Calu3 (cell line): ENCODE results near the gene RBFOX1. TPM values are rescaled to one million over a fixed set of nuclear protein-coding genes. Genes with fewer than 3 reads are reported as not detected.

Experiments
- BruUV-seq: library from RNA; stranded (reverse); fragments of 400-500 nt; replicated peaks from 2 replicates; lab custom pipeline; 2021; lab: Mats Ljungman, UMichigan
- CTCF ChIA-PET: fragments of 300-600 bp; sonication (Branson Sonifier 250); formaldehyde crosslinking; loops from one replicate; lab custom pipeline; 2022; ENCODE audit warnings: antibody characterized with exemption; lab: Charles Lee
- DNase-seq: peaks from one replicate; pipeline ENCODE4 v3.0.0; 2022
- H3K27ac Mint-ChIP-seq: one replicate; pipeline ENCODE4 v1.8.0; 2022; ENCODE audit warnings: mixed read lengths; ENCODE audit not compliant: unreplicated experiment
- H3K27me3 Mint-ChIP-seq: one replicate; pipeline ENCODE4 v1.8.0; 2022; ENCODE audit warnings: mixed read lengths; ENCODE audit not compliant: unreplicated experiment
- H3K36me3 Mint-ChIP-seq: one replicate; pipeline ENCODE4 v1.8.0; 2022; ENCODE audit warnings: mild to moderate bottlenecking, moderate library complexity, mixed read lengths; ENCODE audit not compliant: insufficient read depth, unreplicated experiment
- H3K4me1 Mint-ChIP-seq: one replicate; pipeline ENCODE4 v1.8.0; 2022; ENCODE audit warnings: mild to moderate bottlenecking, low read depth, mixed read lengths; ENCODE audit not compliant: unreplicated experiment
- H3K4me3 Mint-ChIP-seq: one replicate; pipeline ENCODE4 v1.8.0; 2022; ENCODE audit warnings: mild to moderate bottlenecking, low read depth, moderate library complexity, mixed read lengths; ENCODE audit not compliant: unreplicated experiment
- H3K9me3 Mint-ChIP-seq: one replicate; pipeline ENCODE4 v1.8.0; 2022; ENCODE audit warnings: low read depth, mixed read lengths; ENCODE audit not compliant: unreplicated experiment
- intact Hi-C: fragments of 100-400 bp; cut with micrococcal nuclease; formaldehyde crosslinking; loops from one replicate; pipeline ENCODE4 v1.10.0; 2022; ENCODE audit not compliant: unreplicated experiment
- total RNA-seq: library from RNA; stranded (reverse); gene quantifications from 2 replicates; pipeline ENCODE4 v1.2.3, GENCODE V29; 2022
- TF ChIP-seq, protein P1 (sequence below): fragments of 200-600 bp; IDR thresholded peaks from one replicate; pipeline ENCODE4 v1.8.0; 2022; ENCODE audit warnings: antibody characterized with exemption; ENCODE audit not compliant: unreplicated experiment

The RBFOX1 gene
- total RNA-seq, 1 experiment from 2014 or later, result not detected

DNA sequence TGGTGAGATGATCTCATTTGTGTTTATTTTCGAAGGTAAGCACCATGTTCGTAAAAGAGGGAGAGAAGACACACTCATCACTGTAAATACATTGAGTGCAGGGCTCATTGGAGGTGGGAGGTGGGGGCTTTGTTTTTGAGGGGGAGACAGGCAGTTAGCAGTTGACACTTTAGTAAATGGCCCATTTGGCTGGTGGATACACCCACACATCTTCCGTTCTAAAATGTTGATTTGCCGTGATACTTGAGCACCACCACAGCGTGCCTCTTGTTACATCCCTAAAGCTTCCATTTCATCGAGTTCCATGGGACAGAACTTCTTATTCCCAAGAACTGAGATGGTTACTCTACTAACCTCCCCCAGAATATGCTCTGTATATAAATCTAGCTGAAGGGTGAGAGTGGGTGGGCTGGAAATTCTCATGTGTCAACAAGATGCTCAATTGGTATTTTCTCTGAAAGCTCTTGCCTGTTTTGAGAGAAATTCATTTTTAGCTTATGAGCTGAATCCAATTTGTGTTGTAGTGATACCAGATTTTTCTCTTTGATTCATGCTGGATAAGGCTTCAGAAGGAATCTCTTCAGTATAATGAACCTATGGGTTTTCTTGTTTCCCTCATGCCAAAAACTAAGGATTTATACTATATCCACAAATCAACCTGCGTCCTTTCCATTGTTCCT lies 314.3 kb downstream of the RBFOX1 start:
- Mint-ChIP-seq H3K4me3 (no peak overlapping the region), H3K36me3 (no peaks in the 10 kb centered on the region), H3K9me3 (peaks cover 27% of the 10 kb centered on the region), H3K27ac (no peak overlapping the region), H3K27me3 (no peaks in the 10 kb centered on the region), H3K4me1 (no peaks in the 10 kb centered on the region)
- no TSS peak for BruUV-seq
- DNase-seq, result no peak
- CTCF ChIA-PET, result no interaction called here
- TF ChIP-seq, protein P1, sequence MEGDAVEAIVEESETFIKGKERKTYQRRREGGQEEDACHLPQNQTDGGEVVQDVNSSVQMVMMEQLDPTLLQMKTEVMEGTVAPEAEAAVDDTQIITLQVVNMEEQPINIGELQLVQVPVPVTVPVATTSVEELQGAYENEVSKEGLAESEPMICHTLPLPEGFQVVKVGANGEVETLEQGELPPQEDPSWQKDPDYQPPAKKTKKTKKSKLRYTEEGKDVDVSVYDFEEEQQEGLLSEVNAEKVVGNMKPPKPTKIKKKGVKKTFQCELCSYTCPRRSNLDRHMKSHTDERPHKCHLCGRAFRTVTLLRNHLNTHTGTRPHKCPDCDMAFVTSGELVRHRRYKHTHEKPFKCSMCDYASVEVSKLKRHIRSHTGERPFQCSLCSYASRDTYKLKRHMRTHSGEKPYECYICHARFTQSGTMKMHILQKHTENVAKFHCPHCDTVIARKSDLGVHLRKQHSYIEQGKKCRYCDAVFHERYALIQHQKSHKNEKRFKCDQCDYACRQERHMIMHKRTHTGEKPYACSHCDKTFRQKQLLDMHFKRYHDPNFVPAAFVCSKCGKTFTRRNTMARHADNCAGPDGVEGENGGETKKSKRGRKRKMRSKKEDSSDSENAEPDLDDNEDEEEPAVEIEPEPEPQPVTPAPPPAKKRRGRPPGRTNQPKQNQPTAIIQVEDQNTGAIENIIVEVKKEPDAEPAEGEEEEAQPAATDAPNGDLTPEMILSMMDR, result no peak
- intact Hi-C loops, result no loop called here

DNA sequence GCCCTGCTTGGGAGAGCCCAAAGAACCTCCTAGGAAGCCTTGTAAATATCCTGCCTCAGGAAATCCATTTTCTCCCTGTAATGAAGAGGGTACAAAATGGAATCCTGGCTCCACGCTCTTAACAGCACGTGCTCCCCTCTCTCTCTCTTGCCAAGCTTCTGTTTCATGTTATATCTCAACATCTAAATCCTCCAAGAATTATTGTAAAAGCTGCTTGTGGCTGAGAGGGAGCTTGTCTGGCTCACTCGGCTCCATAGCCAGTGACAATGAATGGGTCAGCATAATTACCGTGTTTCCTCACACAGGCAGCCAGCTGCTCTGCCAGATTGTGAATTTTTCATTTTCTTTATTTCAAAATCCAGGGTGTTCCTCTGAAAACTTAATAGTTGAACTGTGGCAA lies 317.8 kb downstream of the RBFOX1 start:
- H3K4me3 Mint-ChIP-seq, result no peak overlapping the region
- no peaks in the 10 kb centered on the region for H3K4me1 Mint-ChIP-seq
- TF ChIP-seq, protein P1, result no peak
- CTCF ChIA-PET, result no interaction called here
- intact Hi-C loops, result no loop called here
- H3K36me3 Mint-ChIP-seq, result no peaks in the 10 kb centered on the region
- no peak for DNase-seq
- no peaks in the 10 kb centered on the region for H3K27me3 Mint-ChIP-seq
- peaks cover 21% of the 10 kb centered on the region for H3K9me3 Mint-ChIP-seq
- no peak overlapping the region for H3K27ac Mint-ChIP-seq
- no TSS peak for BruUV-seq

- Mint-ChIP-seq H3K27ac (no peak overlapping the region), H3K4me1 (no peaks in the 10 kb centered on the region), H3K27me3 (no peaks in the 10 kb centered on the region), H3K9me3 (peaks cover 23% of the 10 kb centered on the region), H3K4me3 (no peak overlapping the region), H3K36me3 (no peaks in the 10 kb centered on the region)
- TF ChIP-seq, protein P1, result no peak
- CTCF ChIA-PET, result no interaction called here
- intact Hi-C loops, result no loop called here
- no peak for DNase-seq
- BruUV-seq, result no TSS peak
These were observed 319.3 kb downstream of the RBFOX1 start for GRCh38 chr16:7651803-7652570.

- H3K4me1 Mint-ChIP-seq, result no peaks in the 10 kb centered on the region
- H3K4me3 Mint-ChIP-seq, result no peak overlapping the region
- TF ChIP-seq, protein P1, result no peak
- no TSS peak for BruUV-seq
- peaks cover 22% of the 10 kb centered on the region for H3K9me3 Mint-ChIP-seq
- no peaks in the 10 kb centered on the region for H3K36me3 Mint-ChIP-seq
- CTCF ChIA-PET, result no interaction called here
- no peak for DNase-seq
- no peak overlapping the region for H3K27ac Mint-ChIP-seq
- intact Hi-C loops, result no loop called here
- H3K27me3 Mint-ChIP-seq, result no peaks in the 10 kb centered on the region
These were observed 321.3 kb downstream of the RBFOX1 start for GRCh38 chr16:7653746-7654461.
